WTC11 (cell line): ENCODE data around the gene CALN1.

Source experiments
- CREB1 ChIP-seq: sonication (generic); formaldehyde crosslinking; IDR thresholded peaks from 2 replicates; pipeline ENCODE4 v1.8.0; 2023; ENCODE audit warnings: mild to moderate bottlenecking, missing genetic modification reagents
- SP1 ChIP-seq: sonication (generic); formaldehyde crosslinking; conservative IDR thresholded peaks from 2 replicates; pipeline ENCODE4 v1.8.1; 2022; ENCODE audit warnings: missing genetic modification reagents
- ZNF232 ChIP-seq: sonication (generic); formaldehyde crosslinking; IDR thresholded peaks from 2 replicates; pipeline ENCODE4 v1.8.0; 2022; ENCODE audit warnings: mild to moderate bottlenecking, missing genetic modification reagents
- TF ChIP-seq, protein P1 (sequence below): fragments of 200-600 bp; IDR thresholded peaks from 2 replicates; pipeline ENCODE4 v1.8.0; 2022; ENCODE audit warnings: antibody characterized with exemption
- TF ChIP-seq, protein P2 (sequence below): sonication (generic); formaldehyde crosslinking; IDR thresholded peaks from 2 replicates; pipeline ENCODE4 v1.8.1; 2023; ENCODE audit warnings: mild to moderate bottlenecking, moderate library complexity, missing genetic modification reagents
- TF ChIP-seq, protein P3 (sequence below): sonication (generic); formaldehyde crosslinking; IDR thresholded peaks from 2 replicates; pipeline ENCODE4 v1.8.1; 2022; ENCODE audit warnings: mild to moderate bottlenecking, missing genetic modification reagents, moderate library complexity, borderline replicate concordance

DNA sequence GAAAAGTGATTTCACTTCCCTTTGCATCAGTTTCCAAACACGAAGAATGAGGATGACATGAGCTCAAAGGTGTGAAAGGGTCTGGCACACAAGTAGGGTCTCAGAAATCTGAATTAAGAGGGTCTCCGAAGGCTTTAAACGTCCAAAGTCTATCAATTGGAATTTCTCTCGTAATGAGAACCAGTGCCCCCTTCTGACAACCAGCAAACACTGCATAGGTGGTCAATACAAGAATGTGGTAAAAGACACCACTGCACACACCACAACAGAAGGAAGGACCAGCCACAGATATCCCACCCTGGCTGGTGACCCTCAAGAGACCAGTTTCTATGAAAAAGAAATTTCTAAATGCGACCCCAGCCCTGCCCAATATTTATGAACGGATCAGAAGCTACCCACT is 78.1 kb downstream of the CALN1 start:
- TF ChIP-seq, protein P1, sequence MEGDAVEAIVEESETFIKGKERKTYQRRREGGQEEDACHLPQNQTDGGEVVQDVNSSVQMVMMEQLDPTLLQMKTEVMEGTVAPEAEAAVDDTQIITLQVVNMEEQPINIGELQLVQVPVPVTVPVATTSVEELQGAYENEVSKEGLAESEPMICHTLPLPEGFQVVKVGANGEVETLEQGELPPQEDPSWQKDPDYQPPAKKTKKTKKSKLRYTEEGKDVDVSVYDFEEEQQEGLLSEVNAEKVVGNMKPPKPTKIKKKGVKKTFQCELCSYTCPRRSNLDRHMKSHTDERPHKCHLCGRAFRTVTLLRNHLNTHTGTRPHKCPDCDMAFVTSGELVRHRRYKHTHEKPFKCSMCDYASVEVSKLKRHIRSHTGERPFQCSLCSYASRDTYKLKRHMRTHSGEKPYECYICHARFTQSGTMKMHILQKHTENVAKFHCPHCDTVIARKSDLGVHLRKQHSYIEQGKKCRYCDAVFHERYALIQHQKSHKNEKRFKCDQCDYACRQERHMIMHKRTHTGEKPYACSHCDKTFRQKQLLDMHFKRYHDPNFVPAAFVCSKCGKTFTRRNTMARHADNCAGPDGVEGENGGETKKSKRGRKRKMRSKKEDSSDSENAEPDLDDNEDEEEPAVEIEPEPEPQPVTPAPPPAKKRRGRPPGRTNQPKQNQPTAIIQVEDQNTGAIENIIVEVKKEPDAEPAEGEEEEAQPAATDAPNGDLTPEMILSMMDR, result peak; percentile 48
- TF ChIP-seq, protein P2, sequence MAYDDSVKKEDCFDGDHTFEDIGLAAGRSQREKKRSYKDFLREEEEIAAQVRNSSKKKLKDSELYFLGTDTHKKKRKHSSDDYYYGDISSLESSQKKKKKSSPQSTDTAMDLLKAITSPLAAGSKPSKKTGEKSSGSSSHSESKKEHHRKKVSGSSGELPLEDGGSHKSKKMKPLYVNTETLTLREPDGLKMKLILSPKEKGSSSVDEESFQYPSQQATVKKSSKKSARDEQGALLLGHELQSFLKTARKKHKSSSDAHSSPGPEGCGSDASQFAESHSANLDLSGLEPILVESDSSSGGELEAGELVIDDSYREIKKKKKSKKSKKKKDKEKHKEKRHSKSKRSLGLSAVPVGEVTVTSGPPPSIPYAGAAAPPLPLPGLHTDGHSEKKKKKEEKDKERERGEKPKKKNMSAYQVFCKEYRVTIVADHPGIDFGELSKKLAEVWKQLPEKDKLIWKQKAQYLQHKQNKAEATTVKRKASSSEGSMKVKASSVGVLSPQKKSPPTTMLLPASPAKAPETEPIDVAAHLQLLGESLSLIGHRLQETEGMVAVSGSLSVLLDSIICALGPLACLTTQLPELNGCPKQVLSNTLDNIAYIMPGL (CRISPR knock-in tag), result no peak
- TF ChIP-seq ZNF232 (CRISPR knock-in tag) (no peak), SP1 (no peak), CREB1 (CRISPR knock-in tag) (no peak)
- TF ChIP-seq, protein P3, sequence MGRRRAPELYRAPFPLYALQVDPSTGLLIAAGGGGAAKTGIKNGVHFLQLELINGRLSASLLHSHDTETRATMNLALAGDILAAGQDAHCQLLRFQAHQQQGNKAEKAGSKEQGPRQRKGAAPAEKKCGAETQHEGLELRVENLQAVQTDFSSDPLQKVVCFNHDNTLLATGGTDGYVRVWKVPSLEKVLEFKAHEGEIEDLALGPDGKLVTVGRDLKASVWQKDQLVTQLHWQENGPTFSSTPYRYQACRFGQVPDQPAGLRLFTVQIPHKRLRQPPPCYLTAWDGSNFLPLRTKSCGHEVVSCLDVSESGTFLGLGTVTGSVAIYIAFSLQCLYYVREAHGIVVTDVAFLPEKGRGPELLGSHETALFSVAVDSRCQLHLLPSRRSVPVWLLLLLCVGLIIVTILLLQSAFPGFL (CRISPR knock-in tag), result no peak
